Kidney (tissue), 14 donors: ENCODE data around the gene CMTM7. TPM values are rescaled to one million over a fixed set of nuclear protein-coding genes. Genes with fewer than 3 reads are reported as not detected.

ENCODE experiments used
- DNase-seq, 5 donors: peaks; one replicate each; pipeline ENCODE4 v3.0.0-alpha.2; 2013 to 2020
- FAIRE-seq: peaks from 2 replicates; lab custom pipeline; 2012; peaks lifted over from hg19 to GRCh38; lab: Jason Lieb, UNC
- H3K27ac ChIP-seq, 2 donors: one replicate each; pipeline ENCODE4 v1.7.0; 2013; ENCODE audit warnings: low read depth in 2 of 2, low read length in 2 of 2, inconsistent platforms in 1 of 2
- H3K27me3 ChIP-seq: one replicate; pipeline ENCODE4 v1.7.1; 2013; ENCODE audit warnings: low read length, inconsistent platforms; ENCODE audit not compliant: control insufficient read depth, insufficient read depth
- H3K36me3 ChIP-seq, 3 donors: one replicate each; pipeline versions ENCODE4 v1.7.0 to v1.7.1; 2013; ENCODE audit warnings: low read length in 3 of 3, control low read depth in 1 of 3, inconsistent platforms in 1 of 3; ENCODE audit not compliant: insufficient read depth in 3 of 3, control insufficient read depth in 2 of 3
- H3K4me1 ChIP-seq, 3 donors: one replicate each; pipeline versions ENCODE4 v1.7.0 to v1.7.1; 2013; ENCODE audit warnings: low read length in 3 of 3, inconsistent platforms in 1 of 3, low read depth in 1 of 3; ENCODE audit not compliant: control insufficient read depth in 2 of 3, insufficient read depth in 2 of 3
- H3K4me3 ChIP-seq, 3 donors: one replicate each; pipeline versions ENCODE4 v1.7.0 to v1.8.1; 2013; ENCODE audit warnings: low read length in 3 of 3, control low read depth in 1 of 3, inconsistent platforms in 1 of 3
- H3K9ac ChIP-seq, 3 donors: one replicate each; pipeline versions ENCODE4 v1.7.0 to v1.7.1; 2013; ENCODE audit warnings: low read length in 3 of 3, control low read depth in 1 of 3, inconsistent platforms in 1 of 3
- H3K9me3 ChIP-seq, 3 donors: one replicate each; pipeline versions ENCODE4 v1.7.0 to v1.7.1; 2013; ENCODE audit warnings: low read length in 3 of 3, control low read depth in 1 of 3, inconsistent platforms in 1 of 3; ENCODE audit not compliant: control insufficient read depth in 2 of 3, insufficient read depth in 1 of 3
- intact Hi-C: fragments of 100-400 bp; cut with DNase I; formaldehyde crosslinking; loops from one replicate; pipeline ENCODE4 v1.11.1; 2022
- polyA plus RNA-seq: library from polyadenylated mRNA; stranded (reverse); fragments of 350-450 nt; fragmentation: Illumina TruSeq; extraction: RNeasy Lipid Tissue Mini Kit (QIAGEN cat#74804); gene quantifications from one replicate; pipeline ENCODE4 v1.2.3, GENCODE V29; 2014; ENCODE audit warnings: low read depth, low replicate concordance; ENCODE audit not compliant: insufficient read depth
- total RNA-seq: library from RNA; stranded (reverse); fragmentation: NEBNext Ultra II Directional; extraction: Animal tissue kit (Norgen Biotek cat#: 25700); gene quantifications from one replicate; pipeline ENCODE4 v1.2.1, GENCODE V29; 2021
- TF ChIP-seq, protein P1 (sequence below): IDR thresholded peaks from 3 replicates; pipeline ENCODE4 v1.5.1; 2012; ENCODE audit warnings: mild to moderate bottlenecking, moderate library complexity, borderline replicate concordance; ENCODE audit not compliant: insufficient read depth; ENCODE audit errors: extremely low read depth
- donor health status: control.
- donor health status: control.
- donor health status: control.
- donor health status: control.
- donor health status: control.
- donor health status: DM: yes; HTN: yes; CAD: no.
- donor health status: Normal renal cell carcinoma (clear cell type).

The CMTM7 gene
- total and polyA plus RNA-seq, 2 donors from 2014 or later: 26.0 to 38.2 TPM

DNA sequence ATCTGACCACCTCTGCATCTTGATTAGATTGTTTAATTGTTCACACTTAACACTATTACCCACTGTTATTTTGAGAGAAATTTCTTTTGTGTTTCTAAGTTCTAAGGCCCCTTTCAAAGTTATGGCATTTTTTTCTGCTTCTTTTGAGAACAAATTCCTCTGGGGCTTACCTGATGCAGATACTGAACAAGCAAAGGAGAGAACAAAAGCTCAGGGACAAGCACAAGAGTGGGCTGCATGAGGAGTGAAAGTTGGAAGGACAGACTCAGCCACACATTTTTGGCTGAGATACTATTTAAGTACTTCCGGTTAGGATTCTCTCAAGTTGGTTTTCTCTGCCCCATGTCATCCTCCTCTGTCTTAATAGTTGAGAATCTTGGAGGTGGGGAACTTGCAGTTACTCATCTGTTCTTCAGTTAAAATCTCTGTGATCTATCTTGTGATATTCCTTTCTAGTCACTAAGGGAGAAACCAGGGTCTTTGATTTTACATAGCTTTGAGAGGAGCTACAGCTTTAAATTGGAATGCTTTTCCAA, 56.3 kb downstream of the CMTM7 start:
- Histone ChIP-seq H3K36me3 (no peaks in the 10 kb centered on the region), H3K4me3 (no peak overlapping the region), H3K9me3 (no peaks in the 10 kb centered on the region), H3K27ac (no peak overlapping the region), H3K27me3 (no peaks in the 10 kb centered on the region), H3K9ac (no peak overlapping the region), H3K4me1 (no peaks in the 10 kb centered on the region)
- no peak for DNase-seq
- TF ChIP-seq, protein P1, sequence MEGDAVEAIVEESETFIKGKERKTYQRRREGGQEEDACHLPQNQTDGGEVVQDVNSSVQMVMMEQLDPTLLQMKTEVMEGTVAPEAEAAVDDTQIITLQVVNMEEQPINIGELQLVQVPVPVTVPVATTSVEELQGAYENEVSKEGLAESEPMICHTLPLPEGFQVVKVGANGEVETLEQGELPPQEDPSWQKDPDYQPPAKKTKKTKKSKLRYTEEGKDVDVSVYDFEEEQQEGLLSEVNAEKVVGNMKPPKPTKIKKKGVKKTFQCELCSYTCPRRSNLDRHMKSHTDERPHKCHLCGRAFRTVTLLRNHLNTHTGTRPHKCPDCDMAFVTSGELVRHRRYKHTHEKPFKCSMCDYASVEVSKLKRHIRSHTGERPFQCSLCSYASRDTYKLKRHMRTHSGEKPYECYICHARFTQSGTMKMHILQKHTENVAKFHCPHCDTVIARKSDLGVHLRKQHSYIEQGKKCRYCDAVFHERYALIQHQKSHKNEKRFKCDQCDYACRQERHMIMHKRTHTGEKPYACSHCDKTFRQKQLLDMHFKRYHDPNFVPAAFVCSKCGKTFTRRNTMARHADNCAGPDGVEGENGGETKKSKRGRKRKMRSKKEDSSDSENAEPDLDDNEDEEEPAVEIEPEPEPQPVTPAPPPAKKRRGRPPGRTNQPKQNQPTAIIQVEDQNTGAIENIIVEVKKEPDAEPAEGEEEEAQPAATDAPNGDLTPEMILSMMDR: no peak
- no peak for FAIRE-seq
- intact Hi-C loops: no loop called here

DNA sequence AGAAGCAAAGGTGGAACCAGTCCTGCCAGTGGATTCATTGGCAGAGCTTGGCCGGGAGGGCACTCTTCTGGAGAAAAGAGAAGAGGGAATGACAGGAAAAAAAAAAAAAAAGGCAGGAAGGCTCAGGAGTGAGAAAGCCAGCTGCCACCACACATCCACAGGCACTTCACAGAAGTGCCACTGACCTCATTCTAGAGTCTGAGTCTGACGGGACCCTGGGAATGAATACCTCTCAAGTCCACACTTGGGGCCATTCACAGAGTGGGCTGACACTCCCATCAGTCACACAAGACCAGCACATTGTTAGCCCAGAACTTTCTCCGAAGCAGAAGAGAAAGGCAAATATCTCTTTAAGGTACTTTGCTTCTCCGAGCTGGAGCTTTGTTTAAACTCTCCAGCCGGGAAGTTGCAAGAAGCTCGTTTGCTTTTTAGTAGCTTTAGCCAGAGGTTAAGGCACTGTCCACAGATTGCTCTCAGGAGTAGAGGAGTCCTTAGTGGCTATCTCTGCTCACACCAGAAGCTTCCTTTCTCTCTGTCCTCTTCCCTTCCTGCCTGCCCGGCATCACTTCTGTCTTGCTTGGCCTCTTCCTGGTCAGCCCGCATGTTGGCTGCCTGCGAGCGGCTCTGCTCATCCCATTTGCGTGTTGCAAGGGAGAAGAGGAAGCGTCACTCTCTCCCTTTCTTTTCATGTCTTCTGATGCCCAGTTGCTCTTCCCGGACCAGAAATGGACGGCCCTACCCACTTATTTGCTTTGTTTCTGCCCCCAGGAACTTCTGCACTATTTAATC, 57.2 kb downstream of the CMTM7 start:
- no peaks in the 10 kb centered on the region for H3K4me1 ChIP-seq
- intact Hi-C loops: no loop called here
- H3K9me3 ChIP-seq: no peaks in the 10 kb centered on the region
- TF ChIP-seq, protein P1: no peak
- H3K36me3 ChIP-seq: no peaks in the 10 kb centered on the region
- H3K9ac ChIP-seq: no peak overlapping the region
- H3K27ac ChIP-seq: no peak overlapping the region
- FAIRE-seq (no peak), DNase-seq (no peak)
- H3K27me3 ChIP-seq: no peaks in the 10 kb centered on the region
- no peak overlapping the region for H3K4me3 ChIP-seq

DNA sequence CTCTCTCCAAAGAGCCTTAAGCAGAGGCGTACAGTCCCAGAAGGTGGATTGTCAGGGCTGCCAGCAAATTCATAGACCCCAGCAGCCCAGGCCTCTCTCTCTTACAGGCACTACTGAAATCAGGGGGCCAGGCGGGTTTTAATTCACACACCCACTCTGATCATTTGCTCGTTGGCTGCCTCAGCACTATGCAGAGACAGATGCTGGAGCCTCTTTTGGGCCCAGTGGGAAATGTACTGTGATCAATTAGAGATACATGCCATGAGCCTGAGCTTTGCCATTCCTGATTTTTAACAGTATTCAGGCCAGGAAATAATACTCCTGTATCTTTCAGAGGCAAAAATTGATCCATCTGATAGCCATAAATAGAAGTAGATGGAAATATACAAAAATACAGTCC, 58.0 kb downstream of the CMTM7 start:
- Histone ChIP-seq H3K4me1 (no peaks in the 10 kb centered on the region), H3K27me3 (no peaks in the 10 kb centered on the region), H3K9ac (no peak overlapping the region), H3K9me3 (no peaks in the 10 kb centered on the region), H3K36me3 (no peaks in the 10 kb centered on the region), H3K4me3 (no peak overlapping the region), H3K27ac (no peak overlapping the region)
- TF ChIP-seq, protein P1: no peak
- intact Hi-C loops: no loop called here
- FAIRE-seq (no peak), DNase-seq (no peak)
